ENCODE data around the gene YTHDF2. TPM values are rescaled to one million over a fixed set of nuclear protein-coding genes. Genes with fewer than 3 reads are reported as not detected.
A peak's percentile ranks its signal among the peaks of the same experiment; 100 is the strongest.

Gene YTHDF2
- total RNA-seq, 1 experiment from 2014 or later: 97.3 TPM

GRCh38 chr1:28811766-28812668 lies 75.3 kb downstream of the YTHDF2 start, which contains the start of gene OPRD1:
OPRD1 (plus strand) TSS chr1:28812170; CDS start chr1:28812384, 214 bp downstream.
- Histone ChIP-seq H3K27me3 (ENCODE audit: control insufficient read depth, insufficient read depth, low read length) (peaks cover 9% of the 10 kb centered on the region), H3K36me3 (ENCODE audit: control insufficient read depth, insufficient read depth, low read length) (no peaks in the 10 kb centered on the region), H3K4me1 (ENCODE audit: control insufficient read depth, insufficient read depth, low read length) (peaks cover 20% of the 10 kb centered on the region), H3K27ac (ENCODE audit: low read length) (no peak within 1 kb of the TSS), H3K4me3 (ENCODE audit: low read depth in 2 of 2, low read length in 2 of 2) (peak within 1 kb of the TSS; percentile 24 to 25; a peak in 2 of 4 replicates), H3K9me3 (ENCODE audit: control insufficient read depth, insufficient read depth, low read depth, low read length) (no peaks in the 10 kb centered on the region)
- in situ Hi-C loops (cut with HindIII; ENCODE audit: low pct_unique_long_range_greater_than_20kb, low sequenced_read_pairs): no loop called here
- no TSS peak for BruUV-seq (replicated peaks)
- intact Hi-C loops (cut with micrococcal nuclease; ENCODE audit: unreplicated experiment): no loop called here
- no peak for TF ChIP-seq TCF7L2 (IDR thresholded peaks at IDR 0.05; ENCODE audit: low read depth, low read length)
- peak; percentile 52 for ATAC-seq
- POLR2A ChIA-PET: no interaction called here
- CTCF ChIA-PET: no interaction called here
- DNase-seq (ENCODE audit: low read depth, low spot score): no peak

DNA sequence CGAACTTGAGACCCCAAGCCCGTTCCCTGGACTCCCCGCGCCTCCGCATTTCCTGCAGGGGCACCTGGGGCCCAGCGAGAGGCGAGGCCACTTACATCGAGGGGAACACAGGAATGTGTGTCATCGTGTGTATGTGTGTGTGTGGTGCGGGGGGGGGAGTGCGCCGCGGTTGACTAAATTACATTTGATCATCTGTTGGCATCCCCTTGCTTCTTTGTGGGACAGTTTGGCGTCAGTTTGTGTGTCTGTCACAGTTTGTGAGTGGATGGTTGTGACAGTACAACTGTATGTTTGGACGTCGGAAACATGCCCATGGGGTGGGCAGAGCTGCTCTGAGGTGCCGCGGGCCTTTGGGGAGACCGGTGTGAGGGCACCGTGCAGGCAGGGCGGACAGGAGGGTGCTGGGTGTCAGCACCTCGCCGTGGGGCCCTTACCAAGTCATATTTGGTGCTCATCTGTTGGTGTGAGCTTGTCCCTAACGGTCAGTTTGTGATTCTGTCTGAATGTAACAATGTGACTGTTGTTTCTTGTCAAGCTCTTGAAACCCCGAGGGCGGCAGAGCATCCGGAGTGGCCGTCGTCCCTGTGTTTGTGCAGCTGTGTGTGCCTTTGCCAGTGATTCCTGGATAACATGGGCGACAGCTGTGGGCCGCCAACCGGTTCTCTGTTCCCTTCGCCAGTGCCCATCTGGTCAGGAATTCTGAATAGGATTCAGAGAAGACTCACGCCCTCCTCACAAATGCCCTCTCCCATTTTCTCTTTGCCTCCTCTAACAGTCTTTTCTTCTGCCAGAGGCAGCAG lies 76.1 kb downstream of the YTHDF2 start:
- ChIA-PET POLR2A (no interaction called here), CTCF (no interaction called here)
- H3K4me3 ChIP-seq (ENCODE audit: low read depth in 2 of 2, low read length in 2 of 2): peak overlapping the region; percentile 24 to 25; a peak in 2 of 4 replicates
- ATAC-seq (0 out of 2 replicates have a peak, but pooled peaks have one; percentile 17), DNase-seq (ENCODE audit: low read depth, low spot score) (no peak)
- H3K9me3 ChIP-seq (ENCODE audit: control insufficient read depth, insufficient read depth, low read depth, low read length): no peaks in the 10 kb centered on the region
- H3K36me3 ChIP-seq (ENCODE audit: control insufficient read depth, insufficient read depth, low read length): no peaks in the 10 kb centered on the region
- TF ChIP-seq TCF7L2 (IDR thresholded peaks at IDR 0.05; ENCODE audit: low read depth, low read length) (no peak), SIN3A (IDR thresholded peaks at IDR 0.05; ENCODE audit: borderline replicate concordance, insufficient read depth, low read depth, low read length) (no peak), REST (IDR thresholded peaks at IDR 0.05; ENCODE audit: insufficient read depth in 1 of 2, low read depth in 2 of 2, low read length in 1 of 2) (no peak), CTCF (IDR thresholded peaks at IDR 0.05) (no peak), POLR2AphosphoS5 (IDR thresholded peaks at IDR 0.05; ENCODE audit: low read depth, low read length) (no peak)
- intact Hi-C loops (cut with micrococcal nuclease; ENCODE audit: unreplicated experiment): no loop called here
- in situ Hi-C loops (cut with HindIII; ENCODE audit: low pct_unique_long_range_greater_than_20kb, low sequenced_read_pairs): no loop called here
- H3K27ac ChIP-seq (ENCODE audit: low read length): no peak overlapping the region
- peaks cover 9% of the 10 kb centered on the region for H3K27me3 ChIP-seq (ENCODE audit: control insufficient read depth, insufficient read depth, low read length)
- H3K4me1 ChIP-seq (ENCODE audit: control insufficient read depth, insufficient read depth, low read length): peaks cover 20% of the 10 kb centered on the region
- BruUV-seq (replicated peaks): no TSS peak

Data from Panc1 (cell line).